Measurements from ENCODE around the gene CORO1A.
"Not testable (repeated sequence)": the region's sequence is repeated elsewhere in the genome, so short reads cannot be mapped to it uniquely, and the experiment has no call there.

Gene CORO1A

GRCh38 chr16:30207063-30207704, 23.8 kb downstream of the CORO1A start:
- H3K9ac ChIP-seq (ENCODE audit: low read length); H3K9me3 ChIP-seq (ENCODE audit: control insufficient read depth, insufficient read depth, low read depth, low read length); H3K27ac ChIP-seq (ENCODE audit: low read depth, low read length); H3K4me3 ChIP-seq (ENCODE audit: low read depth, low read length); H3K36me3 ChIP-seq (ENCODE audit: control insufficient read depth, insufficient read depth, low read length); H3K4me1 ChIP-seq (ENCODE audit: control insufficient read depth, insufficient read depth, low read length); H3K27me3 ChIP-seq (ENCODE audit: control insufficient read depth, insufficient read depth, low read length): not testable (repeated sequence)

- H3K27me3 ChIP-seq (ENCODE audit: control insufficient read depth, insufficient read depth, low read length); H3K4me3 ChIP-seq (ENCODE audit: low read depth, low read length); H3K4me1 ChIP-seq (ENCODE audit: control insufficient read depth, insufficient read depth, low read length); H3K27ac ChIP-seq (ENCODE audit: low read depth, low read length); H3K9ac ChIP-seq (ENCODE audit: low read length); H3K36me3 ChIP-seq (ENCODE audit: control insufficient read depth, insufficient read depth, low read length); H3K9me3 ChIP-seq (ENCODE audit: control insufficient read depth, insufficient read depth, low read depth, low read length): not testable (repeated sequence)
Observed at GRCh38 chr16:30209032-30209431, 25.6 kb downstream of the CORO1A start.

- not testable (repeated sequence) for H3K9me3 ChIP-seq (ENCODE audit: control insufficient read depth, insufficient read depth, low read depth, low read length); H3K27me3 ChIP-seq (ENCODE audit: control insufficient read depth, insufficient read depth, low read length); H3K27ac ChIP-seq (ENCODE audit: low read depth, low read length); H3K4me3 ChIP-seq (ENCODE audit: low read depth, low read length); H3K36me3 ChIP-seq (ENCODE audit: control insufficient read depth, insufficient read depth, low read length); H3K4me1 ChIP-seq (ENCODE audit: control insufficient read depth, insufficient read depth, low read length); H3K9ac ChIP-seq (ENCODE audit: low read length)
Observed at GRCh38 chr16:30211414-30211813, 28.0 kb downstream of the CORO1A start.

GRCh38 chr16:30217082-30217481, 33.7 kb downstream of the CORO1A start:
- H3K27me3 ChIP-seq (ENCODE audit: control insufficient read depth, insufficient read depth, low read length); H3K4me3 ChIP-seq (ENCODE audit: low read depth, low read length); H3K9ac ChIP-seq (ENCODE audit: low read length); H3K9me3 ChIP-seq (ENCODE audit: control insufficient read depth, insufficient read depth, low read depth, low read length); H3K36me3 ChIP-seq (ENCODE audit: control insufficient read depth, insufficient read depth, low read length); H3K4me1 ChIP-seq (ENCODE audit: control insufficient read depth, insufficient read depth, low read length); H3K27ac ChIP-seq (ENCODE audit: low read depth, low read length): not testable (repeated sequence)
